ENCODE results near the gene PPCDC. TPM values are rescaled to one million over a fixed set of nuclear protein-coding genes. Genes with fewer than 3 reads are reported as not detected.

The PPCDC gene
- total RNA-seq, 2 donors from 2014 or later: 15.9 to 24.5 TPM

DNA sequence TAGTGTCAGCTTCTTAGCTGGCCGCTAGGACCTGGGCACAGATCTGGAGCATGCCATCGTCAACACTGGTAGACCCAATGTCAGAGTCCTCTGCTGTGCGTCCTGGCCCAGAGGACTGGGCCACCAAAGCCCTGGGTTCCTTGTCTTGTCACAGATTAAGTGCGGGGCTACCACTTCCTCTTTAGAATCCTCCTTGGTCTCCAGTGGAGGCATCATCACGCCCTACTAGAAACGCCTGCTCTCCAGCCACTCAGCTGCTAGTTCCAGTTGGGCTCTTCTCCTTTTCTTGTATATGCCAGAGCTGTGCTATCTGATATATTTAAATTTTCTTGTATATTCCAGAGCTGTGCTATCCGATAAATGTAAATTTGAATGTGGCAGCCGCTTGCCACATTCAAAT lies 11.2 kb downstream of the PPCDC start:
- WGBS, 2 experiments (ENCODE audit: insufficient coverage in 1 of 2, insufficient read length in 1 of 2): 90 to 95% methylated on average over 5 to 6 of the region's 8 CpGs
- Mint-ChIP-seq H3K36me3 (ENCODE audit: low read depth) (peaks cover 42% of the 10 kb centered on the region), H3K27me3 (ENCODE audit: insufficient read depth) (no peaks in the 10 kb centered on the region), H3K27ac (no peak overlapping the region), H3K4me3 (no peak overlapping the region), H3K4me1 (peaks cover 41% of the 10 kb centered on the region), H3K9me3 (no peaks in the 10 kb centered on the region)
- Histone ChIP-seq H3K27ac (ENCODE audit: low read depth, low read length) (no peak overlapping the region), H3K27me3 (ENCODE audit: control insufficient read depth, insufficient read depth, low read length, poor library complexity, severe bottlenecking) (no peaks in the 10 kb centered on the region), H3K36me3 (ENCODE audit: control insufficient read depth, insufficient read depth, low read length) (peaks cover 30% of the 10 kb centered on the region), H3K9me3 (ENCODE audit: control insufficient read depth, low read length) (no peaks in the 10 kb centered on the region), H3K4me1 (ENCODE audit: control insufficient read depth, insufficient read depth, low read length) (peaks cover 16% of the 10 kb centered on the region), H3K4me3 (ENCODE audit: low read length) (no peak overlapping the region), H3K9ac (ENCODE audit: extremely low read depth, low read length, poor library complexity, severe bottlenecking) (no peak overlapping the region)
- no peak for DNase-seq
- TF ChIP-seq, protein P1, sequence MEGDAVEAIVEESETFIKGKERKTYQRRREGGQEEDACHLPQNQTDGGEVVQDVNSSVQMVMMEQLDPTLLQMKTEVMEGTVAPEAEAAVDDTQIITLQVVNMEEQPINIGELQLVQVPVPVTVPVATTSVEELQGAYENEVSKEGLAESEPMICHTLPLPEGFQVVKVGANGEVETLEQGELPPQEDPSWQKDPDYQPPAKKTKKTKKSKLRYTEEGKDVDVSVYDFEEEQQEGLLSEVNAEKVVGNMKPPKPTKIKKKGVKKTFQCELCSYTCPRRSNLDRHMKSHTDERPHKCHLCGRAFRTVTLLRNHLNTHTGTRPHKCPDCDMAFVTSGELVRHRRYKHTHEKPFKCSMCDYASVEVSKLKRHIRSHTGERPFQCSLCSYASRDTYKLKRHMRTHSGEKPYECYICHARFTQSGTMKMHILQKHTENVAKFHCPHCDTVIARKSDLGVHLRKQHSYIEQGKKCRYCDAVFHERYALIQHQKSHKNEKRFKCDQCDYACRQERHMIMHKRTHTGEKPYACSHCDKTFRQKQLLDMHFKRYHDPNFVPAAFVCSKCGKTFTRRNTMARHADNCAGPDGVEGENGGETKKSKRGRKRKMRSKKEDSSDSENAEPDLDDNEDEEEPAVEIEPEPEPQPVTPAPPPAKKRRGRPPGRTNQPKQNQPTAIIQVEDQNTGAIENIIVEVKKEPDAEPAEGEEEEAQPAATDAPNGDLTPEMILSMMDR (conservative IDR thresholded peaks at IDR 0.05): no peak

DNA sequence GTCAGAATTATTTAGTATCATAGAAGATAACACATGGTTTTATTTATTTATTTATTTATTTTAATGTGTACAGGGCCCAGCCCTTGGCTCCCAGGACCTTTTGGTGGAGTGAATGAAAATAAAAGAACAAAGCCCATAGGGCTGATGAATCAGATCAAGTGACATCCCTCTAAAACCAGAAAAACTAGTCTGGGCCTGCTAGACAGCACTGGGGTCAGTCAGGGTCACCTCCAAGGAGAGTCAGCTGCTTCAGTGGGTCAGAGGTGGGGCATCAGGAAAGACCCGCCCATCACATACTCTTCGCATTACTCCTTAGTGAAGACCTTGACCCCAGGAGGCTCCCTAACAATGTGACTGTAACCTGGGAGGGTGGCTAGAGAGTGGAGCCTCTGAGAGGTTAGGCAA lies 12.8 kb downstream of the PPCDC start:
- peaks cover 37% of the 10 kb centered on the region for H3K36me3 Mint-ChIP-seq (ENCODE audit: low read depth)

DNA sequence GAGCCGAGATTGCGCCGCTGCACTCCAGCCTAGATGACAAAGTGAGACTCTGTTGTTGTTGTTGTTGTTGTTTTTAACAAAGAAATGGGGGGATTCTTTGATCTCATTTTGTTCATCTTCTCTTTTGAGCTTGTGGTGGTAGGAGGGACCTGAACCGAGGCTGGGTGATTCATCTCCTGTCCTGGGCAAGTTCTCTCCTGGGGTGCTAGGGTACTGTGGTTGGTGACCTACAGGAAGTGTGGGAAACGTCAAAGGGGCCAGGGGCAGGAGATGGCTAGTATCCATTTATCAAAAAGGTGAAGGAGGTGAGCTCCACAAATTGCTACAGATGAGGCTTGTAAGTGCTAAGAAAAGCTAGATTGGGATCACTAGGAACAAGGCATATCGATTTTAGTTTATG lies 14.3 kb downstream of the PPCDC start:
- Mint-ChIP-seq H3K4me3 (no peak overlapping the region), H3K27ac (no peak overlapping the region), H3K36me3 (ENCODE audit: low read depth) (peaks cover 34% of the 10 kb centered on the region), H3K27me3 (ENCODE audit: insufficient read depth) (no peaks in the 10 kb centered on the region), H3K9me3 (no peaks in the 10 kb centered on the region), H3K4me1 (peaks cover 33% of the 10 kb centered on the region)
- H3K9ac ChIP-seq (ENCODE audit: extremely low read depth, low read length, poor library complexity, severe bottlenecking): no peak overlapping the region
- DNase-seq: no peak
- peaks cover 10% of the 10 kb centered on the region for H3K36me3 ChIP-seq (ENCODE audit: control insufficient read depth, insufficient read depth, low read length)
- TF ChIP-seq, protein P1 (conservative IDR thresholded peaks at IDR 0.05): no peak
- WGBS, 2 experiments (ENCODE audit: insufficient coverage in 1 of 2, insufficient read length in 1 of 2): 89 to 90% methylated on average over 3 to 6 of the region's 6 CpGs
- no peak overlapping the region for H3K27ac ChIP-seq (ENCODE audit: low read depth, low read length)
- no peaks in the 10 kb centered on the region for H3K9me3 ChIP-seq (ENCODE audit: control insufficient read depth, low read length)
- H3K4me3 ChIP-seq (ENCODE audit: low read length): no peak overlapping the region
- H3K4me1 ChIP-seq (ENCODE audit: control insufficient read depth, insufficient read depth, low read length): peaks cover 9% of the 10 kb centered on the region
- no peaks in the 10 kb centered on the region for H3K27me3 ChIP-seq (ENCODE audit: control insufficient read depth, insufficient read depth, low read length, poor library complexity, severe bottlenecking)

More for the DNA sequence above, 12.8 kb downstream of the PPCDC start:
- no peaks in the 10 kb centered on the region for H3K27me3 Mint-ChIP-seq (ENCODE audit: insufficient read depth)
- no peak overlapping the region for H3K27ac ChIP-seq (ENCODE audit: low read depth, low read length)
- TF ChIP-seq, protein P1 (conservative IDR thresholded peaks at IDR 0.05): no peak
- no peaks in the 10 kb centered on the region for H3K9me3 Mint-ChIP-seq
- DNase-seq: peak; percentile 91
- H3K36me3 ChIP-seq (ENCODE audit: control insufficient read depth, insufficient read depth, low read length): peaks cover 17% of the 10 kb centered on the region
- no peaks in the 10 kb centered on the region for H3K27me3 ChIP-seq (ENCODE audit: control insufficient read depth, insufficient read depth, low read length, poor library complexity, severe bottlenecking)
- H3K9me3 ChIP-seq (ENCODE audit: control insufficient read depth, low read length): no peaks in the 10 kb centered on the region
- H3K4me3 ChIP-seq (ENCODE audit: low read length): no peak overlapping the region
- 95% methylated on average over 2 of the region's 2 CpGs; no CpG with 5 or more reads in 1 of the 2 experiments for WGBS, 2 experiments (ENCODE audit: insufficient coverage in 1 of 2, insufficient read length in 1 of 2)
- no peak overlapping the region for H3K4me3 Mint-ChIP-seq
- no peak overlapping the region for H3K27ac Mint-ChIP-seq
- H3K9ac ChIP-seq (ENCODE audit: extremely low read depth, low read length, poor library complexity, severe bottlenecking): no peak overlapping the region
- H3K4me1 ChIP-seq (ENCODE audit: control insufficient read depth, insufficient read depth, low read length): peaks cover 11% of the 10 kb centered on the region
- H3K4me1 Mint-ChIP-seq: peaks cover 40% of the 10 kb centered on the region
